H4 (cell line): ENCODE data around the gene CD46. TPM values are rescaled to one million over a fixed set of nuclear protein-coding genes. Genes with fewer than 3 reads are reported as not detected.
A peak's percentile ranks its signal among the peaks of the same experiment; 100 is the strongest.

Experiments
- DNase-seq: peaks from one replicate; pipeline ENCODE4 v3.0.0-alpha.2; 2015; ENCODE audit warnings: low spot score
- total RNA-seq: library from RNA; depleted of rRNA; stranded (reverse); fragments of >200 nt; shearing (Covaris generic); gene quantifications from 2 replicates; pipeline ENCODE4 v1.2.3, GENCODE V29; 2014

The CD46 gene
- total RNA-seq, 1 experiment from 2014 or later, result 55.6 TPM

DNA sequence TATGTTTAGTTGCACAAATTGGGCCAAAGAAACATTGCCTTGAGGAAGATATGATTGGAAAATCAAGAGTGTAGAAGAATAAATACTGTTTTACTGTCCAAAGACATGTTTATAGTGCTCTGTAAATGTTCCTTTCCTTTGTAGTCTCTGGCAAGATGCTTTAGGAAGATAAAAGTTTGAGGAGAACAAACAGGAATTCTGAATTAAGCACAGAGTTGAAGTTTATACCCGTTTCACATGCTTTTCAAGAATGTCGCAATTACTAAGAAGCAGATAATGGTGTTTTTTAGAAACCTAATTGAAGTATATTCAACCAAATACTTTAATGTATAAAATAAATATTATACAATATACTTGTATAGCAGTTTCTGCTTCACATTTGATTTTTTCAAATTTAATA is 43.0 kb downstream of the CD46 start:
- no peak for DNase-seq

DNA sequence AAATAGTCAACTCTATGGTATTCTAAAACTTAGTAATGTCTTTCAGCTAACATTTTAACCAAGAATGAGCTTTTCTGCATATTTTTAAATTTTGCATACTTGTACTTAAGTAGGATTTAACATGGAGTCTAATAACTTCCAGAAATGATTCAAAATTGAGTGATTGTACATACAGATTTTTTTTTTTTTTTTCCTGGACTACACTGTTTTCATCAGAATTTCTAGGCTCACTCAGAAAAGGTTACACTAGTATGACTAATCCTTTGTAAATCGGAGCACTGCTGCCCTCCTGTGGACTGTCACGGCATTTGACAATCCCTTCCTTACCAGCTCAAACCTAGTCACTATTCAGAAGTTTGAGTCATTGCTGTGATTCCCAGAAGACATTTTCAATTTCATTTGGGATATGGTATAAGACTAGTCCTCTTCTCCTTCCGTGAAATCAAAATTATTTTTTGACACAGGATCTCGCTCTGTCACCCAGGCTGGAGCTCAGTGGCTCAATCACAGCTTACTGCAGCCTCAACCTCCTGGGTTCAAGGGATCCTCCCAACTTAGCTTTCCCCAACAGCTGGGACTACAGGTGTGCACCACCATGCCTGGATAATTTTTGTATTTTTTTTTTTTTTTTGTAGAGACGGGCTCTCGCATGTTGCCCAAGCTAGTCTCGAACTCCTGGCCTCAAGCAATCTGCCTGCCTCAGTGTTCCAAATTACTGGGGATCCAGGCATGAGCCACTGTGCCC is 45.5 kb downstream of the CD46 start:
- DNase-seq, result peak; percentile 80

DNA sequence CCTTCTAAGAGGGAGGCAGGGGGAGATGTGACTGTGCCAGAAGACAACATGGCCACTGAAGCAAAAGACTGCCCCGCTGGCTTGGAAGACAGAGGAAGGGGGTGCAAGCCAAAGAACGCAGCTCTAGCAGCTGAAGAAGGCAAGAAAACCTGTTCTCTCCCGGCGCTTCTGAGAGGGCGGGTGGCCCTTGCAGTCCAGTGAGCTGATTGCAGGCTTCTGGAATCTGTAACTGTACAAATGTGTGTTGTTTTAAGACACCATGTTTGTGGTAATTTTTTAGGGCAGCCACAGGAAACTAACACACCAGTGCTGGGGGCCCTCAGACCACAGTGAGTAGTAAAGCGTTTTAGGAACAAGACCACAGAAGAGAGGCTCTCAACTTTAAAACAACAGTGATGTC is 47.0 kb downstream of the CD46 start:
- no peak for DNase-seq

DNA sequence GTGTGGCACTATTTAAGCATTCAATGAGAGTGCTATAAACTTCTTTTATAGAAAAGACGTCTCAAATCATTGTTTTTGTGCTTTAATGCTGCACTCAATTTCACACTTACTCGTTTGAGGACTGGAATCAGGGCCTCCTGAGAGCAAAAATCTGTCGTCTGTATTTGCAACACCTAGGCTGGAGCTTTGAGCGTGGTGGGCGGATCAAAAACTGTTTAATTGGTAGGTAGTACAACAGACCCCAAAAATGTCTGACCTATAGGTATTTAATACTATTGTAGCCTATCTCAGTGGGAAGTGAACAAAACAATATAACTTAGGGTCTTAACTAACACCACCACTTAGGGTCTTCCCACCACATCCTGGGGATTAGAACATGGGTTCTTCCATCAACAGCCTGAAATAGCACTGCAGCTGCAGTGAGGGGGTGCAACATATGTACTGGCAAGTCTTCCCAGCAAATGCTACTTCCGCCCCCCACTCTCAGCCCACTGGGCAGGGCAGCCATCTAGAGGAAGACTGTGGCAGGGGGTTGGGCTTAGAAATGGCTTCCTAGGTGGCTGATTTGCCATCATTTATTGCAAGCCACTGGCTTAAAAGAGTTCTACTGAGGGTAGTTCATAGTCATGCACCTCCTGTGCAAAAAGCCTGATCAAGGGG is 48.3 kb downstream of the CD46 start:
- DNase-seq, result no peak

GRCh38 chr1:207801819-207802218 is 50.0 kb downstream of the CD46 start:
- no peak for DNase-seq

DNA sequence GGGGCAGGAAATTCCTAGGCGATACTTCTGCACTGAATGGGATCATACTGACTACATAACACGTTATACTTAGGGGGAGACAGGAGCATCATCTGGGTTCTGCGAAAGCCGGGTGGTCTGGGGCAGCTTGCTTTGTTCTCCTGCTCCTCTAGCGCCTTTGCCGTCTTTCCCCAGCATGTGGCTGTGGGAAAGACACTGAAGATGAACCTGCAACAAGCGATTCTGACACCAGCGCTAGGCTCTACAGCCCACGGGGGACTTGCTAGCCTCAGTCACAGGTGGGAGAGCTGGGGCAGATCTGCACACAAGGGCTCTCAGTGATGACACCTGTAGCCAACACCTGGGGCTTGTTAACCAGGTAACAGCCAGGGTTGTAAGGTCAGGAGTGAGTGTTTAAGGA is 51.8 kb downstream of the CD46 start:
- DNase-seq, result no peak

DNA sequence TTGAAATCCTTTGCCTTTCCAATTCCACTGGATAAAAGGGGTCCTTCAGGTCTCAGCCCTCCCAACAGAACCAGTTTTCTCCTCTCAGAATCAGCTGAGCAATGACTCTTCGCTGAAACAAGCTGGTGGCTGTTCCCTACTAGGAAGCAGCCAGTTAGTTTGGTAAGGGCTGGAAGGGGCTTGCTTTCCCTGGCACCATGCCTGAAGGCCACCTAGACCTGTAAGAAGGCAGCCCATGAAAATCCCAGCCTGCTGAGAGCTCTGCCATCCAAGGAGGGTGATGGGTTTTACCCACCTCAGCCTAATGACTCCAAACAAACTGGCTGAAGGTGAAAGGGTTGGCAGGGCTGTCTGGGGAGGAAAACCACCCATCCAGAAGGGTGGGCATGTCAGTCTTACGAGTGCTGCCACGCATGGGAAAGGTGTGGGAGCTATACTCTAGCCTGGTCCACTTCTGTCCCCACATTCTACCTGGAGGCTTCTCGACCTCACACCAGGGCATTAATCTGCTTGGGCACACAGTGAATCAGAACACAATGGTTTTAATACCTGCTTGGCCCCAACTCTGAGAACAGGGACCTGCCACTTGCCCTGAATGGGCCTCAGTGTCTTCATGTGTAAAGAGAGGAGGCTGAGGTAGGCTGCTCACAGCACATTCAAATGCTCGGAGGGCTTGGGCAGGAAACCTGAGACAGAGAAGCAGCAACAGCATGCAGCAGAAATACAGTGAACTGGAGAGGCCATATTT is 53.0 kb downstream of the CD46 start:
- no peak for DNase-seq

- peak; percentile 96 for DNase-seq
Observed at GRCh38 chr1:207805841-207806421, 54.1 kb downstream of the CD46 start.

GRCh38 chr1:207806531-207807325 is 54.9 kb downstream of the CD46 start:
- no peak for DNase-seq

GRCh38 chr1:207807326-207807689 is 55.5 kb downstream of the CD46 start:
- DNase-seq, result no peak

GRCh38 chr1:207807690-207808321 is 56.0 kb downstream of the CD46 start:
- DNase-seq, result no peak

DNA sequence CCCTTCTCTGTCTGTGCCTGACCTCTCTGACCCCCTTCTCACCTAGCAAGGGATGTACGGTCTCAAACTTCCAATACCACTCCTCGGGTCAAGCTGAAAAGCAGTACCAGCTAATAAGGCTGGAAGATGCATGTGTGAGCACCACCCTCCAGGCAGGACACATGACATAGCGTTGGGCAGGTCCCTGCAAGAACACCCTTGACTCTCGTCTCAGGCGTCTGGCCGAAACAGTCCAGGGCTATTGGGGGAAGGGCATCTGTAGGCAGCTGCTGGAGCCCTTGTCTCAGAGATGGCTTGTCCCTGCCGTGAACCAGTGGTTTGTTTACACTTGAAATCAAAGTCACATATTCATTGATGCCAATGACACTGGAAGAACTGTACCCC is 56.5 kb downstream of the CD46 start:
- no peak for DNase-seq

DNA sequence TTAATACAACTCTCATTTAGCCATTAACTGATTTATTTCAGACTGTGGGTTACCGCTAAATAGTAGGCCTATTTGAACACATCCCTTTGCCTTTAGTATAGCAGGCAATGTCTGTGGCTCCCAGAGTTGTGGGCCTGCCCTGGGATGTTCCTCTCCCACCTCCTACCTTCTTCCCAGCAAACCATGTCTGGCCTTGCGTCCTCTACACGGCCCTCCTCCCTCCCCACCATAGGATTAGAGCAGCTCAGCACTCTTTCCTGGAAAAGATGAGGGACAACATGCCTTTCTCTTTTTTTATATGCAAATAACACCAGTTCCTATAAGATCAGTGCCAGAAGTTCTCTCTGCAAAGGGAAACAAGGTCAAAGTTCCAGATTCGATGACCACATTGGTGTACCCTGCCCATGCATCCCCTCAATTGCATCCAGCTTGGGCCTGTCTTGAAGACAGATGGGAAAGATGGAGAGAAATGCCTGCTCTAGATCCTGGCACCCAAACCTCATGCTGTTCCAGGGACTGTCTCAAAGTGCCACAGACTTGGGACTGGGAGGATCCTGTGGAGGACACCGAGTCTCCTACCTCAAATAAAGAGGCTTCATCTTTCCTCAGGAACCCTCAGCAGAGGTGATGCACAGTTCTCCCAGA is 57.2 kb downstream of the CD46 start:
- DNase-seq, result no peak

- DNase-seq, result no peak
Observed at GRCh38 chr1:207810173-207810572, 58.3 kb downstream of the CD46 start.

DNA sequence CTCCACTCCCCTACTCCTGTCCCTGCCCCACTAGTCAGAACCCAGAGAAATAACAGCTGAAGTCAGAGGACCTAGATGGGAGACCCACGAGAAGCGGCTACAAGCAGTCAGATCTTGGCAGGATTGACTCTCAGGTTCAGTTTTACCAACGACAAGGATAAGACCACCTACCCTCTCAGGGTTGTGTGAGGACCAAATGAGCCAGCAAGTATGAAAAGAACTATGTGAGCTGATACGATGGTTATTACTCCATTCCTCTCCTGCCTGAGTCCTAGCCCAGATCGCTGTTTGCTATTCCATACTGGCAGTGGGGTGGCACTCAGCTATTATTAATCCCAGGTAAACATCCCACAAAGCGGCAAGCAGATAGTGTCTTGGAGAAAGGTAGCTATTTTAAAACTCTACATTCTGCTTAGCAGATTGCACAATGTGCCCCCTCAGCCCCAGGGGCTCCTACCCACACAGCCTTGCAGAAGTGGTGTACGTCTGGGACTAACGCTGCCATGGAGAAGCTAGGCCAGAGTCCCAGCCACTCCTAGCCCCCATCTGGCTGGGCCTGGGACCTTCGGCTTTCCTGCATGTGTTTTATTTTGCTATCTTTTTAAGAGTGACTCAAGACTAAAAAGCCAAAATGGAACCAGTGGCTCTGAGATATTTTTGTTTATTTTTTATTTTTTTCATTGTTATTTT is 58.9 kb downstream of the CD46 start:
- no peak for DNase-seq

- no peak for DNase-seq
Observed at GRCh38 chr1:207811319-207811718, 59.5 kb downstream of the CD46 start.

- DNase-seq, result peak; percentile 65
Observed at GRCh38 chr1:207811920-207812720, 60.3 kb downstream of the CD46 start.

GRCh38 chr1:207812778-207813511 is 61.1 kb downstream of the CD46 start:
- no peak for DNase-seq

GRCh38 chr1:207813512-207813881 is 61.6 kb downstream of the CD46 start:
- DNase-seq, result no peak
